GM10266 (cell line): ENCODE results near the gene ACAP2.

Experiments
- DNase-seq: peaks from one replicate; pipeline ENCODE4 v3.0.0; 2012; ENCODE audit errors: extremely low spot score
- CTCF ChIP-seq: IDR thresholded peaks from 2 replicates; pipeline ENCODE4 v1.5.1; 2012; ENCODE audit warnings: mild to moderate bottlenecking, low read depth; ENCODE audit not compliant: control insufficient read depth, insufficient read depth; ENCODE audit errors: missing control alignments

The ACAP2 gene

GRCh38 chr3:195441476-195441991, 1.3 kb downstream of the ACAP2 start:
- TF ChIP-seq CTCF, result no peak
- no peak for DNase-seq

GRCh38 chr3:195441051-195441450, 1.8 kb downstream of the ACAP2 start:
- no peak for TF ChIP-seq CTCF
- no peak for DNase-seq

GRCh38 chr3:195440379-195440778, 2.4 kb downstream of the ACAP2 start:
- no peak for TF ChIP-seq CTCF

GRCh38 chr3:195438371-195438770, 4.4 kb downstream of the ACAP2 start:
- DNase-seq, result no peak
- TF ChIP-seq CTCF, result no peak

More at GRCh38 chr3:195440379-195440778, 2.4 kb downstream of the ACAP2 start:
- DNase-seq, result peak; percentile 54

- TF ChIP-seq CTCF, result no peak
- DNase-seq, result no peak
Observed at GRCh38 chr3:195425849-195426248, 17.0 kb downstream of the ACAP2 start.

- no peak for TF ChIP-seq CTCF
- DNase-seq, result no peak
Observed at GRCh38 chr3:195423818-195424217, 19.0 kb downstream of the ACAP2 start.

- DNase-seq, result no peak
- TF ChIP-seq CTCF, result no peak
Observed at GRCh38 chr3:195421400-195421799, 21.4 kb downstream of the ACAP2 start.
